HCEC 1CT (cell line): ENCODE measurements around the gene ALPK3.

Experiments used
- DNase-seq: peaks from one replicate; pipeline ENCODE4 v3.0.0-alpha.2; 2017

Gene ALPK3

DNA sequence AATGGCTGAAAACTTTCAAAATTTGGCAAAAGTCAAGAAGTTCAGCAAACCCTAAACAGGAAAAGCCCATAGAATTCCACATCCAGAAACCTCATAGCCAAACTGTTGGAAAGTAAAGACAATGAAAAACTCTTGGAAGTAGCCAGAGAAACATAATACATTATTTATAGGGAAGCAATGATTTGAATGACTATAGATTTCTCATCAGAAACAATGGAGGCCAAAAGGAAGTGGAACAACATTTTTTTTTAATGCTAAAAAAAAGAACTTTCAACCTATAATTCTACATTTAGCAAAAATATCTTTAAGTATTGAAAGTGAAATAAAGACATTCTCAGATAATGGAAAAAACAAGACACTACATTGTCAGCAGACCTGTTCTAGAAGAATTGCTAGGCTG lies 30.2 kb downstream of the ALPK3 start:
- DNase-seq, result no peak

DNA sequence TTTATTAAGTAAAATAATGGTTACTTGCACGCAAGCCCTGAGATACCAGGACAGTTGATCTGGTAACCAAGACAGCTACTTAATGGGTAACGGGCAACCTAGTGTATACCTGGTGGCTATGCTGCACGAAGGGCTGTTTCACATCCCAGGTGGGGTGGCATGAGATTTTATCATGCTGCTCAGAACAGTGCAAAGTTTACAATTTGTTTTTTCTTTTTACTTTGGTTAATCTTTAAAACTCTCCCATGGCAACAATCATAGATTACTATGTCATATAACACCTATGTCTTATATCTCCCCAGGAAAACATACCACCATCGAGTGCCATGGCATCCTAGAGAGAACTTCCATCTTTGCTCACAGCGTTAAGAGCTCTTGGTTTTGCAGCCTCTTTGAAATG lies 35.1 kb downstream of the ALPK3 start:
- no peak for DNase-seq

DNA sequence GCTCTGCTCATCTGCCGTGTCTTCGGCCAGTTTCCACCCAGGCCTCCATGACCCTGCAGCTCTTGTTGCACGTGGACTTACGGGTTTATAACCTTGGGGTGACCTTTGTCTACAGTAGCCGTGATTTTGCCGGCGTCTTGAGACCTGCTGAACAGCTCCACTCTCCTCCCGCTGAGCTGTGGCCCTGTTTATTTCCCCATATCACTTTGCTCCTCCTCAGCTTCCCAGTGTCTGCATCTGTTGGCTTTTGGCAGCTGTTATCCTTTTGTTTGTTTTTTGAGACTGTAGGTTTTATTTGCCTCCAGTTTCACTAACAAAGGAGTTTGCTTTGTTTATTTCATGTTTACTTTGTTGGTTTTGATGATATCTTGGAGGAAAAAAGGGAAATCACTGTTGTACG lies 38.0 kb downstream of the ALPK3 start:
- no peak for DNase-seq

DNA sequence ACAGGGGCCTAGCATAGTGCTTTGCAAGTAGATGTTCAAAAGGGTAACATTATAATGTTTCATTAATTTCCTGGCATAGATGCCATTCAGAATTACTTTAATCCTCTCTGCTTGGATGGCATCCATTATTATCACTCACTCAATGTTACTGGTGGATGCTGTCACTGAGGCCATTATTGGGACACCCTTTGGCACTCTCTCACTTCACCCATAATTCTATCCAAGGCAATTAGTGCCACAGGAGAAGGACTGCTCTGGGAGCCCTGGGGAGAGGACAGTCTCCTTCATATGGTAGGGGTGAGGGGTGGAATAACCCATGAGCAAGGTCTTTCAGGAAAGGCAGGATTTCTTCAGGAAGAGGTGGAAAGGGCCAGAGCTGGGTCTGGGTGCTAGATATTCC lies 38.6 kb downstream of the ALPK3 start:
- no peak for DNase-seq

DNA sequence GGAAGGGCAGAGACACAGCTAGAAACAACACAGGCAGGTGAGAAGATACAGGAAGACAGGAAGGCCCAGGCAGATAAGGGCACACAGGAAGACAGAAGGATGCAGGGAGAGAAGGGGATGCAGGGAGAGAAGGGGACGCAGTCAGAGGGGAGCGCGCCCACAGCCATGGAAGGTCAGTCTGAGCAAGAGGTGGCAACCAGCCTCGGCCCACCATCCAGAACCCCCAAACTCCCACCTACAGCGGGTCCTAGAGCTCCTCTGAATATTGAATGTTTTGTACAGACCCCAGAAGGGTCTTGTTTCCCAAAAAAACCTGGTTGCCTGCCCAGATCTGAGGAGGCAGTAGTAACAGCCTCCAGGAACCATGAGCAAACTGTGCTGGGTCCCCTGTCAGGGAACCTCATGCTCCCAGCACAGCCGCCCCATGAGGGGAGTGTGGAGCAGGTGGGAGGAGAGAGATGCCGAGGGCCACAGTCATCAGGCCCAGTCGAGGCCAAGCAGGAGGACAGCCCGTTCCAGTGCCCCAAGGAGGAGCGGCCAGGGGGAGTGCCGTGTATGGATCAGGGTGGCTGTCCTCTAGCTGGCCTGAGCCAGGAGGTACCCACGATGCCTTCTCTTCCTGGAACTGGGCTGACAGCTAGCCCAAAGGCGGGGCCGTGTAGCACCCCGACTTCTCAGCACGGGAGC lies 39.7 kb downstream of the ALPK3 start:
- no peak for DNase-seq

DNA sequence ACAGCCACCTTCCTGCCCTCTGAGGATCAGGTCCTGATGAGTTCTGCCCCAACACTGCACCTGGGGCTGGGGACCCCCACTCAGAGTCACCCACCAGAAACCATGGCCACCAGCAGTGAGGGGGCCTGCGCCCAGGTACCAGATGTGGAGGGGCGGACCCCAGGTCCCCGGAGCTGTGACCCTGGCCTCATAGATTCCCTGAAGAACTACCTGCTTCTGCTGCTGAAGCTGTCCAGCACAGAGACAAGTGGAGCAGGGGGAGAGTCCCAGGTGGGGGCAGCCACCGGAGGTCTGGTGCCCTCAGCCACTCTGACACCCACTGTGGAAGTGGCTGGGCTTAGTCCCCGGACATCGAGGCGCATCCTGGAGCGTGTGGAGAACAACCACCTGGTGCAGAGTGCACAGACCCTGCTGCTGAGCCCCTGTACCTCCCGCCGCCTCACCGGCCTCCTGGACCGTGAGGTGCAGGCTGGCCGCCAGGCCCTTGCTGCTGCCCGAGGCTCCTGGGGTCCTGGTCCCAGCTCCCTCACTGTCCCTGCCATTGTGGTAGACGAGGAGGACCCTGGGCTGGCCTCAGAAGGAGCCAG lies 40.4 kb downstream of the ALPK3 start:
- no peak for DNase-seq

DNA sequence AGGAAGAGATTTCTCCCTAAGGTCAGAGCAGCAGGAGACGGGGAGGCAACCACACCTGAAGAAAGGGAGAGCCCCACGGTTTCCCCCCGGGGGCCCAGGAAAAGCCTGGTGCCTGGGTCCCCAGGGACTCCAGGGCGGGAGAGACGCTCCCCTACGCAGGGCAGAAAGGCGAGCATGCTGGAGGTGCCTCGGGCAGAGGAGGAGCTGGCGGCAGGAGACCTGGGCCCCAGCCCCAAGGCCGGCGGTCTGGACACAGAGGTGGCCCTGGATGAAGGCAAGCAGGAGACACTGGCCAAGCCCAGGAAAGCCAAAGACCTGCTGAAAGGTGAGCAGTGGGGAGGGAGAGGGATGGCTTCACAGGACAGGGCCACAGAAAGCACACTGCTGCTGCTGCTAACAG lies 41.1 kb downstream of the ALPK3 start:
- no peak for DNase-seq

DNA sequence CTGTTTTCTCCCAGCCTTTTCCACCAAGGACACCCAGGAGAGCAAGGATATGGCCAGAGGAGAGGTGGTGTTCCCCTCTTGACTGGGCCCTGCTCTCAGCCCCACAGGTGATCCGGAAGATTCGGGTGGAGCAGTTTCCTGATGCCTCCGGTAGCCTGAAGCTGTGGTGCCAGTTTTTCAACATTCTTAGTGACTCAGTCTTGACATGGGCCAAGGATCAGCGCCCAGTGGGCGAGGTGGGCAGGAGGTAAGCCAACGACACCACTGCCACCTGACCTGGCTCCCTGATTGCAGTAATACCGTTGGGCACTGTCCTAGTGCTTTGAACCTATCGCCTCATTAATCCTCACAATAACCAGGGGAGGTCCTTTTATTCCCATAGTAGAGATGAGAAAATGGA lies 42.0 kb downstream of the ALPK3 start:
- no peak for DNase-seq

DNA sequence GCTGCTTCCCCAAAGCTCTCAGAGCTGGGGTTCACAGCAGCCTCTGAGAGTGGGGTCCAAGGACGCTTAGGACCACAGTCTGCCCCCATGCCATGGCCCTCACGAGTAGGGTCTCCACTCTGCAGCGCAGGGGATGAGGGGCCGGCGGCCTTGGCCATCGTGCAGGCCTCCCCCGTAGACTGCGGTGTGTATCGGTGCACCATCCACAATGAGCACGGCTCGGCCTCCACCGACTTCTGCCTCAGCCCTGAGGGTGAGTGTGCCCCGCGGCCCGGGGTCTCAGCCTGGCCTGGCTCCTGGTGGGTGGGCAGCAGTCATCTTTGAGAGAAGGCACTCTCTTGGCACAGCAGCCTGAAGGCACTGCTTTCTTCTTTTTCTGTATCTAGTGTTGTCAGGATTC lies 42.5 kb downstream of the ALPK3 start:
- DNase-seq, result no peak

DNA sequence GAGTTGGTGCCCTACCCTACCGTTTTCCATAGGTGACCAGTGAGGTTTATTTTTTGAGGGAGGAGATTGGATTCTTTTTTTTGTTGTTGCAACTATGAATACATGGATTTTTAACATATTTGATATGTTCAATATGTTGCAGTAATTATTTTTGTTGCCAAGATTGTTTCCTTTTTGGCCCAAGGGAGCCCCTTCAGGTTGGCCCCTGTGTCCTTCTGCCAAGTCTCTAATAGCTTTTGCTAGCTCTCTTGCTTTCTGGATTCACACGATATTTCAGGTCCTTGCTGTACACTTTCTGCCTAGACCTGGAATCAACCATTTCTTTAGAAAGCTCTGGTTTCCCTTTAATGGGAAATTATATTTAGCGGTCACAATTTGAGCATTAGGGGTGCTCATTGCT lies 44.6 kb downstream of the ALPK3 start:
- no peak for DNase-seq

DNA sequence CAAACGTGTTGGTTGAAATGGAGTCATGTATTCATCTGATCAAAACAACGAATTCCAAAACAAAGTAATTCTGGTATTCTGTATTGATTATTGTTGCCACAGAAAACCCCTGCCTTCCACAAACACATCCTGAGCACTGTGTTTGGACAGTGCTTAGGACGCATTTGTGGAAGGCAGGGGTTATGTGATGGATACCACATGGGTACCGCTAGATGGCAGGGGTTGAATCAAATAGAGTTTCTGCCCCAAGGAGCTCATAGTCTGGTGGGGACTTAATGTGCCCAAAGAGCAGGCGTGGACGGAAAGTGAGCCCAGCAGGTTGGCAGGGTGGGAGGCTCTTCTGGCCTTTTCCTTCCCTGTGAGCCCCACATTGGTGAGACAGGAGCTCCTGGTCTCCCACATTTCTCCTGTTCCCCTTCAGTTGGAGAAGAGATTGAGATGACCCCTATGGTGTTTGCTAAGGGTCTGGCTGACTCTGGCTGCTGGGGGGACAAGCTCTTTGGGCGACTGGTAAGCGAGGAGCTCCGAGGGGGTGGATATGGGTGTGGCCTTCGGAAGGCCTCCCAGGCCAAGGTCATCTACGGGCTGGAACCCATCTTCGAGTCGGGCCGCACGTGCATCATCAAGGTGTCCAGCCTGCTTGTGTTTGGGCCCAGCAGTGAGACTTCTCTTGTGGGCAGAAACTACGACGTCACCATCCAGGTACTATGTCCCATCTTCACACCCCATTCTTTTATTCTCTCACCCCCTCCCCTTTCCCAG lies 45.2 kb downstream of the ALPK3 start:
- DNase-seq, result no peak

DNA sequence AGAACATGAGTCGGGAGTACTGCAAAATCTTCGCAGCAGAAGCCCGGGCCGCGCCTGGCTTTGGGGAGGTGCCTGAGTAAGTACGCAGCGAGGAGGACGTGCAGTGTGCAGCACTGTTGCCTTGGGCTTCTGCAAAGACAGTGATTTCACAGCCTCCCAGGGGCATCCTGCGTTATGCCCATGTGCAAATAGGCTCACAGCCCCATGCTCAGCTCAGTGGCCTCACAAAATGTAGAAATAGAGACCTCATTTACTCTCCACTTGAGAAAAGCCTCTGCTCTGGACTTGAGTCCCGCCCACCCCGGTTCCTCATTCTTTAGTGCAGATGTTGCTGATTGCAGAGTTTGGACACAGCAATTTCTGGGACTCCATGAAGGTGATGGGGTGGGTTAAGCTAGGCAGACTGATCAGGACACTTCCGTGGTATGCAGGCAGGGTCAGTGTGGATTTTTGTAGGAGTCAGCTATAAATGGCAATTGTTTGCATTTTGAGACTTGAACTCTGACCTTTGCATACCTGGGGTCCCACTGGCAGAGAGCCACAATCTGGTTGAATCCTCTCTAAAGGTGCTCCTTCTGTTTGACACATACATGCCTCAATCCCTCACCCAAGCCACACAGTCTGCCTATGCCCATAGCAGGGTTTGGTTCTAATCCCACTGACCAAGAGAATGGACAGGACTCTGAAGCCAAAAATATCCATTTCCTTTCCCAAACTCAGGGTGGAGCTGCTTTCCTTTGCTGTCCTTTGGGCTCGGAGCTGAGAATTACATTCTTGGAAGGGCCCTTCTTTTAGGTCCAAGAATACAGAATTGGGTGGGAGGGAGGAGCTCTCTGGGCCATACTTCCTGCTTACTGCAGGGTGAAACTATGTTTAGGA lies 46.6 kb downstream of the ALPK3 start:
- peak; percentile 15 for DNase-seq

DNA sequence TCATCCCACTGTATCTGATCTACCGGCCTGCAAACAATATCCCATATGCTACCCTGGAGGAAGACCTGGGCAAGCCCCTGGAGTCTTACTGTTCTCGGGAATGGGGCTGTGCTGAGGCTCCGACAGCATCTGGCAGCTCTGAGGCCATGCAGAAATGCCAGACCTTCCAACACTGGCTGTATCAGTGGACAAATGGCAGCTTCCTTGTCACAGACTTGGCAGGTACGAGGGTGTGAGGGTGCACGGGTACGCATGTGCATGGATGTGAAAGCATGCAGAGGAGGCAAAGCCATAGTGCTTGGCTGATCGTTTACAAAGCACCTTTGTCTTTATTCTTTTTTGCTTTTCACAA lies 47.3 kb downstream of the ALPK3 start:
- DNase-seq, result no peak

DNA sequence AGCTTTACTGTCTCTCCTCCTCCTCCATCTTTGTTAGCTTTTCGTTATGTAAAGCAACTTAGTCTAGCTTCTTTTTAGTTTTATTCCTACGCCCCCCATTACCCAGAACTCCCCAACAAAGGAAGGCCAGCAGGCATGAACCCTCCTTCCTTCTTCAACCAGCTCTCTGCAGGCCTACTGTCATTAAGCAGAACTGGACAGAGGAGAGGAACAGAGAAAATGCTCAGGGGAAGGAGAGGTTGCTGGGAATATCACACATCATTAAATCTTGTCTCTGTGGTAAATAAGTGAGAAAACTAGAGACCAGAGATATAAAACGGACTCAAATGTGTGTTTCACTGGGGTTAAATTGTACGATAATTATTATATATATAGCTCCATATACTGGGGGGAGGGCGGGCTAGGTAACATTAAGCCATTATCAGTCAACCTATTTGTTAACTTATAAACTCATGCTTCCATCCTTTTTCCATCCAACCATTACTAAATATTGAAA lies 48.0 kb downstream of the ALPK3 start:
- DNase-seq, result no peak

DNA sequence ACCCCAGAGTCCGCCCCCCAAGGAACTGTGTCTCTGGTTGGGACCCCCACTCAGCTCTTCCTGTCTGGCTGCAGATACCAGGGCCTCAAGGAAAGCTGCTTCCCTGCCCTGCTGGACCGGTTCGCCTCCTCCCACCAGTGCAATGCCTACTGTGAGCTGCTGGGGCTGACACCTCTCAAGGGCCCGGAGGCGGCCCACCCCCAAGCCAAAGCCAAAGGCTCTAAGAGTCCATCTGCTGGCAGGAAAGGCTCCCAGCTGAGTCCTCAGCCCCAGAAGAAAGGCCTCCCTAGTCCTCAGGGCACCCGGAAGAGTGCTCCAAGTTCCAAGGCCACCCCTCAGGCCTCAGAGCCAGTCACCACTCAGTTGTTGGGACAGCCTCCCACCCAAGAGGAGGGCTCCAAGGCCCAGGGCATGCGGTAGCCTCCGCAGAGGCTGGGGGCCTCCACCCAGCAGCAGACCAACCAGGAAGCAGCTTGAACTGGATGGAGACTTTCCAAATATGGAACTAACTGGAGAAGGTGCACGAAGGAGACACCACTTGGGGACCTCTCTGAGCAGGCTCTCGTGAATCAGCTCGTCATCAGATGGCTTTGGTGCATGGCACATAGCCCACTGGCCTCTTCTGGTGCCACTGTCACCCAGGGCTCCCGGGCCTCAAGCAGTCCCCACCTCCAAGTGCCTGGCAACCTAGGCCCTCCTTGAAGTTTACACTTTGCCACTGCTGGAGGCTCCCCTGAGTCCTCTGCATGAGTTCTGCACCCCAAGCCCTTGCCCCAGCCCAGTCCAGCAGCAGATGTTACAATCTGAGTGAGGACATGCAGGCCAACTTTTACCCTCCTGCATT lies 51.1 kb downstream of the ALPK3 start:
- DNase-seq, result no peak

DNA sequence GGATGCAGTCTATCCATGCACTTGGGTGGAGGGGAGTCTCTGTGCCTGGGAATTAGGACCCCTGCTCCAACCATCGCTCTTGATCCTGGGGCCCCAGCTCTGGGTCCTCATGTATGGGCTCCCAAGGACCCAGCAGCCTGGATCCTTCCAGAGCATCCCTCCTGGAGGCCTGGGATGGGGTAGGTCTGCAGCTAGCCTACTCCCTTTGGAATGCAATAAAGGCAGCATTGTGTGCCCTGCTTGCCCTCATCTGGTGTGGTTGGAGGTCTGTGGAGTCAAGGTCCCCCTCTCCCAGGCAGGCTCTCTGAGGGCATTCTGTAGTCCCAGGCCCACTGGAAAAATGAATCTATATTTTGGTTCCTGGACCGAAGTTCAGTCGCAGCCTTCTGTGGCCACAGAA lies 52.4 kb downstream of the ALPK3 start:
- DNase-seq, result no peak

DNA sequence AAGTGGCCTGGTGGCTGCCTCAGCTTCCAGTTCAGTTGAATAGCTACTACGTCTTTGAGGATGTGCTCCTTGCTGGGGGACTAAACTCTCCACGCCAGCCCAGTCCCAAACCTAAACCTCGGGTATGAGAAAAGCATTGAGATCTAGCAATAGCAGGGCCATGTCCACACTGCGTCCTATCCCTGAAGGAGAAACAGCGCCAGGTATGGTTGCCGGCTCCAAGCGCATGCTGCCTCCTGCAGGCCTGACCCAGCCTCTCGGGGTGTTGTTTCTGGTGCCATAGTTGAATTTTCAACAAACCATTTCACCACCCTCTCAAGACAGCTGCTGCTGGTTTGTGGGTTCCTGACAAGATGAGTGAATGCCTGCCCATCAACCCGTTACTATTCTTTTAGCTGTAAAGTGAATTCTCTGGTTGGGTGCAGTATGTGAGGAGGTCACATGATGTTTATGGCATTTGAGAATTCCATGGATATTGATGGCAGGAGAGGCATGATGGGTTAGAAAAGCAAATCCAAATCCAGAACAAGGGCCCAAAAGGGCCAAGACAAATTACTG lies 54.4 kb downstream of the ALPK3 start:
- no peak for DNase-seq

DNA sequence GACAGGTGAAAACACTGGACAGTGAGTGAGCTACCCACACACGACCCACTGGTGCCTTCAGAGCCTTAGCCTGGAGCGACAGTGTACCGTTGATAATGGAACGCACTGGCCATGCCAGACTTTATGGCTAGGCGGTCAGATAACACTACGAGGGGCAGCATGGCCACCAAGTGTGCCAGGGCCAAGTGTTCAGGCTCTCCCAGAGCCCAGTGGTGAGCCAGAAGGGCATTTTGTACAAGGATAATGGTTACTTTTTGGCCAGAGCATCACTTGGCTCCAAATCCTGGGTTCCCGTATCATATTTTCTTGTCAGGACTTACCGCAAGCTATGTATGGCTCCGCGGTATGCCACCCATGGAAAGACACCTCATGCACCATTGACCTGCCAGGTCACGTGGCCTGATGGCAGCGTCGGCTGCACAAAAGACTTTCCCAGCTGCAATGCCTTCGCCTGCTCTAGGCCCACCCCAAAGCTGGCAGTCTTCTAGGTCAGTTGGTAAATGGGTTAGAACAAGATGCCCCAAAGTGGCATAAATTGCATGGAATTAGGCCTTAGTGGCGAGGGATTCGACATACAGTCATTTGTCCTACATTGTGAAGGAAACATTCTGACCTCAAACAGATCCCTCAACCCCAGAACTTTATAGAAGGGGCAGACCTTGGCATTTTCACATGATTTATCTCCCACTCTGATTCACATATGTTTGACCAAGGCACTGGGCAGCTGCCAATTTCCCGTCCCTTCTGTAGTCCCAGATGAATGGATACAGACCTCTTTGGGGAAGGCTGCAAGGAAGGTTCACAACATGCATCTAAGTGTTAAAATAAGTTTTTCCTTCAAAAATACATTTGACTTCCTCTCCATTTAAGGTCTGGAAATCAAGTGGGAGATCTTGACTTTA lies 55.1 kb downstream of the ALPK3 start:
- no peak for DNase-seq

DNA sequence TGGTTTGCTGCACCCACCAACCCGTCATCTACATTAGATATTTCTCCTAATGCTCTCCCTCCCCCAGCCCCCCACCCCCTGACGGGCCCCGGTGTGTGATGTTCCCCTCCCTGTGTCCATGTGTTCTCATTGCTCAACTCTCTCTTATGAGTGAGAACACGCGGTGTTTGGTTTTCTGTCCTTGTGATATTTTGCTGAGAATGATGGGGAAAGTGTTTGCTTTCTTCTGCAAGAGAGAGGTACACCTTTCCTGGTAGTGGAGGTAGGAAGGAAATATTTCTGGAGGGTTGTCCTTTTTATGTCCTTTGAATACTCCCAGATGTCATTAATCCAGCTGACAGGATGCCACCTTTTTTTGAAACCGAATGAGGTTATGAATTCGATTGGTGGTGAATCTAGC lies 56.8 kb downstream of the ALPK3 start:
- DNase-seq, result no peak

DNA sequence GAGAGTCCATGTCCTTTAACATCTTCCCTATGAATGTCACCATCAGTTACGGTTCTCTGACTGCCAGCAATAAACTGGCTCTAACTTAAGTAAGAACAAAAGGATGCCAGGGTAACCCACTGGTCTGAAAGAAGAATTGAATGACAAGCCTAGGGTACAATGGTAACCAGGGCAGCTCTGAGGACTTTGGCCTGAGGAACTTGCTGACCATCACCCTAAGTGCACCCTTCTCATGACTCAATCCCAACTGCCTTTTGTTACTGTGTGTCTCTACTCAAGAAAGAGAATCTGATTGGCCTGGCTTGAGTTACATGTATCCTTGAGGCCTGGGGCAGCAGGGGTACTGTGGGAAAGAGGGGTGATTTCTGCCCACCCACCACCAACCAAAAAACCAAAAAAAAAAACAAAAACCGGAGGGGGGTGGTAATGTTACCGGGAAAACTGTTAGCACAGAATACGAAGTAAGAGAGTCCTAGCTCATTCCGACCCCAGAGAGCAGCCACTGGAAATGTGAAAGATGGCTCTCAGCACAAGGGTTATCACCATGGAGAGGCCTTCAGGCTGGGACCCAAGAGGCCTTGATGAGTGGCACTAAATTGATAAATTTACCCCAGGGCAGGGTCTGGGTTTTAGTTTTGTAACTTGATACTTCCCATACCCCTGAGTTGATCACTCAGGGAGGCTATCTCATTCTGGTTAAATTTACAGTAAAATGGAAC lies 58.0 kb downstream of the ALPK3 start:
- DNase-seq, result no peak
